ENCODE results near the gene TNP2.
"Not testable (repeated sequence)": the region's sequence is repeated elsewhere in the genome, so short reads cannot be mapped to it uniquely, and the experiment has no call there.

The TNP2 gene

DNA sequence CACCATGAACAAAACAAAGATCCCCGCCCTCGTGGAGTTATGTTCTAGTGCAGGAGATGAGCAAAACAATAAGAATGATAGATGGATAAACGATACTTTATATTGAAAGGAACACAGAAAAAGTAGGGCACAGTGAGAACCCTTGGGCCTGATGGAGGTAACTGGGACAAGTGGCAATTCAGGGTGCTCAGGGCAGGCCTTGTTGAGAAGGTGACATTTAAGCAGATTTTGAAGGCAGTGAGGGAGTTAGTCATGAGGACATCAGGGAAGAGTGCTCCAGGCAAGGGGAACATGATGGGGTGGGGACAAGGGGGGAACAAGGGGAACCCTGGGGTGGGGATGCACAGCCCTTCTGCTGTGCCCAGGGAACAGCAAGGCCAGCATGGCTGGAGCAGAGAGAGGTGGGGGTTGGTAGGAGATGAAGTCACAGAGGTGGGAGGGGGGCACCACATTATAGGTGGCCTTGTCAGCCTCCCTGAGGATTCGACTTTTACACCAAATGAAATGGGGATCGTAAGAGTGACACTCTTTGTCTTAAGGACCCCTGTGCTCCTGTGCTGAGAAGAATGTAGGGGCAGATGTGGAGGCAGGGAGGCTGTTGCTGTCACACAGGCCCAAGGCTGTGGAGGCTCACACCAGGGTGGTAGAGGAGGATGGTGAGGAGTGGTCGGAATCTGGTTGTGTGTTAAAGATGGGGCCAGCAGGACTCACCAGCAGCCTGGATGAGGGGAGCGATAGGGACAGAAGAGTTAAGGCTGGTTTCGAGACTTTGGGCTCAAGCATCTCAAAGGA lies 21.2 kb upstream of the TNP2 start:
- no peak for DNase-seq (ENCODE audit: extremely low spot score)
- CTCF ChIA-PET, result no interaction called here
- POLR2A ChIA-PET, result interaction anchor here (1.0 kb wide), 1 partner anchor 34 kb away, joined by 3 read pairs; the partner anchor contains the start of gene SOCS1
- TF ChIP-seq L3MBTL2 (conservative IDR thresholded peaks at IDR 0.05) (no peak), FOXA1 (IDR thresholded peaks at IDR 0.05) (no peak), TARDBP (IDR thresholded peaks at IDR 0.05) (no peak), SUZ12 (IDR thresholded peaks at IDR 0.05) (no peak), HDGF (IDR thresholded peaks at IDR 0.05; ENCODE audit: borderline replicate concordance) (no peak), ARNT (IDR thresholded peaks at IDR 0.05) (no peak), ELF4 (IDR thresholded peaks at IDR 0.05) (no peak), ZNF384 (IDR thresholded peaks at IDR 0.05) (no peak), BHLHE40 (IDR thresholded peaks at IDR 0.05; ENCODE audit: borderline replicate concordance) (no peak), LEF1 (IDR thresholded peaks at IDR 0.05; ENCODE audit: borderline replicate concordance) (no peak), FOXK2 (IDR thresholded peaks at IDR 0.05) (no peak), NFRKB (IDR thresholded peaks at IDR 0.05) (no peak), CTBP1 (IDR thresholded peaks at IDR 0.05; ENCODE audit: borderline replicate concordance) (no peak)
- TF ChIP-seq, protein P1, sequence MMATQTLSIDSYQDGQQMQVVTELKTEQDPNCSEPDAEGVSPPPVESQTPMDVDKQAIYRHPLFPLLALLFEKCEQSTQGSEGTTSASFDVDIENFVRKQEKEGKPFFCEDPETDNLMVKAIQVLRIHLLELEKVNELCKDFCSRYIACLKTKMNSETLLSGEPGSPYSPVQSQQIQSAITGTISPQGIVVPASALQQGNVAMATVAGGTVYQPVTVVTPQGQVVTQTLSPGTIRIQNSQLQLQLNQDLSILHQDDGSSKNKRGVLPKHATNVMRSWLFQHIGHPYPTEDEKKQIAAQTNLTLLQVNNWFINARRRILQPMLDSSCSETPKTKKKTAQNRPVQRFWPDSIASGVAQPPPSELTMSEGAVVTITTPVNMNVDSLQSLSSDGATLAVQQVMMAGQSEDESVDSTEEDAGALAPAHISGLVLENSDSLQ (IDR thresholded peaks at IDR 0.05), result no peak

DNA sequence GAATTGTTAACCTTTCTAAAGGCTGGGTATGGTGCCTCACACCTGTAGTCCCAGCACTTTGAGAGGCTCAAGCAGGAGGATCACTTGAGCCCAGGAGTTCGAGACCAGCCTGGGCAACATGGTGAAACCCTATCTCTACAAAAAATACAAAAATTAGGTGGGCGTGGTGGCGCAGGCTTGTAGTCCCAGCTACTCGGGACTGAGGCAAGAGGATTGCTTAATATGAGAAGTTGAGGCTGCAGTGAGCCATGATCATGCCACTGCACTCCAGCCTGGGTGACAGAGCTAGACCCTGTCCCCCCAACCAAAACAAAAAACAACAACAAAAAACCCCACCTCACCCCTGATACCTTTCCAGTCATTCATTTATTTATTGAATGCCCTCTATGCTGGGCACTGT lies 20.6 kb upstream of the TNP2 start:
- POLR2A ChIA-PET; CTCF ChIA-PET; DNase-seq (ENCODE audit: extremely low spot score): not testable (repeated sequence)

DNA sequence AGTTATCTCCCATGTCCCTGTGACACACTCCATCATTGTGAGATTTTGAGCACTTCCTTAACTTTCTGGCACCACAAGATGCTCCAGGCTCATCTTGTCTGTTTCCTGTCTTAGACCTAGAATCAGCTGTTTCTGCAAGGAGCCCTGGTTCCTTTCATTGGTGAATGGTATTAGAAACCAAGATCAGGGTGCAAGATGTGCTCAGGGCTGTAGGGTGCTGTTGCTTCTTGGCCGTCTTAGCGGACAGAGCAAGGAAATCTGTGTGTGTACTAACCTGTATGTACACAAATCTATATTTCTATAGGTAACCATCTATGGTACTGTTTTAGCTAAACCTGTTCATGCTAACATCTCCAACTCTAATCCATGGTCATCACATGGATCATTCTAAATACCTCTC lies 20.1 kb upstream of the TNP2 start:
- DNase-seq (ENCODE audit: extremely low spot score), result no peak
- ChIA-PET POLR2A (no interaction called here), CTCF (no interaction called here)
- no peak for TF ChIP-seq FOXK2 (IDR thresholded peaks at IDR 0.05)
- TF ChIP-seq, protein P1 (IDR thresholded peaks at IDR 0.05), result no peak
- TF ChIP-seq LEF1 (IDR thresholded peaks at IDR 0.05; ENCODE audit: borderline replicate concordance), result no peak
- no peak for TF ChIP-seq SP1 (IDR thresholded peaks at IDR 0.05)
- no peak for TF ChIP-seq NFRKB (IDR thresholded peaks at IDR 0.05)
- TF ChIP-seq ZNF384 (IDR thresholded peaks at IDR 0.05), result no peak
- TF ChIP-seq ARNT (IDR thresholded peaks at IDR 0.05), result no peak
- no peak for TF ChIP-seq SUZ12 (IDR thresholded peaks at IDR 0.05)
- no peak for TF ChIP-seq CTBP1 (IDR thresholded peaks at IDR 0.05; ENCODE audit: borderline replicate concordance)
- no peak for TF ChIP-seq TARDBP (IDR thresholded peaks at IDR 0.05)
- TF ChIP-seq FOXM1 (IDR thresholded peaks at IDR 0.05; ENCODE audit: borderline replicate concordance), result no peak
- TF ChIP-seq FOXA1 (IDR thresholded peaks at IDR 0.05), result no peak
- TF ChIP-seq L3MBTL2 (conservative IDR thresholded peaks at IDR 0.05), result no peak
- no peak for TF ChIP-seq BHLHE40 (IDR thresholded peaks at IDR 0.05; ENCODE audit: borderline replicate concordance)
- no peak for TF ChIP-seq HDGF (IDR thresholded peaks at IDR 0.05; ENCODE audit: borderline replicate concordance)
- no peak for TF ChIP-seq ELF4 (IDR thresholded peaks at IDR 0.05)

DNA sequence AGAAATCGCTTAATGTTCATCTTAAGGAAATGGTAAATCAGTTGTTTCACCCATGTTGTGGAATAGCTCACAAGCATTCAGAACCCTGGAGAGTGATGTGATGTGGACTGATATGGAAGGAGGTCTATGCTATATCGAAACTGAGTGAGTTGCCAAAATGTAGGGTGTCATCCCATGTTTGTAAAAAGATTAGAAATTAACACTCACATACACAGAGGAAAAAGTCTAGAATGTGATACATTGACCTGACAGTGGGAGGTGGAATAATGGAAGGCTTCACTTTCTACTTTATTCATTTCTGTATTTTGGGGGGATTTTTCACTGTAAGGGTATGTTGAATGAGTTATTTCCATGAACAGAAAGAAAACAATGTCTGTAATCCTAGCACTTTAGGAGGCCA lies 16.7 kb upstream of the TNP2 start:
- ChIA-PET CTCF (no interaction called here), POLR2A (no interaction called here)
- no peak for TF ChIP-seq BHLHE40 (IDR thresholded peaks at IDR 0.05; ENCODE audit: borderline replicate concordance)
- no peak for TF ChIP-seq ZNF384 (IDR thresholded peaks at IDR 0.05)
- TF ChIP-seq TARDBP (IDR thresholded peaks at IDR 0.05), result no peak
- no peak for TF ChIP-seq SUZ12 (IDR thresholded peaks at IDR 0.05)
- no peak for TF ChIP-seq LEF1 (IDR thresholded peaks at IDR 0.05; ENCODE audit: borderline replicate concordance)
- TF ChIP-seq L3MBTL2 (conservative IDR thresholded peaks at IDR 0.05), result no peak
- TF ChIP-seq CTBP1 (IDR thresholded peaks at IDR 0.05; ENCODE audit: borderline replicate concordance), result no peak
- no peak for TF ChIP-seq ARNT (IDR thresholded peaks at IDR 0.05)
- TF ChIP-seq SP1 (IDR thresholded peaks at IDR 0.05), result no peak
- no peak for TF ChIP-seq HDGF (IDR thresholded peaks at IDR 0.05; ENCODE audit: borderline replicate concordance)
- no peak for TF ChIP-seq NFRKB (IDR thresholded peaks at IDR 0.05)
- TF ChIP-seq, protein P1 (IDR thresholded peaks at IDR 0.05), result no peak
- TF ChIP-seq FOXM1 (IDR thresholded peaks at IDR 0.05; ENCODE audit: borderline replicate concordance), result no peak
- no peak for TF ChIP-seq FOXA1 (IDR thresholded peaks at IDR 0.05)
- no peak for TF ChIP-seq FOXK2 (IDR thresholded peaks at IDR 0.05)
- TF ChIP-seq ELF4 (IDR thresholded peaks at IDR 0.05), result no peak
- DNase-seq (ENCODE audit: extremely low spot score), result no peak

DNA sequence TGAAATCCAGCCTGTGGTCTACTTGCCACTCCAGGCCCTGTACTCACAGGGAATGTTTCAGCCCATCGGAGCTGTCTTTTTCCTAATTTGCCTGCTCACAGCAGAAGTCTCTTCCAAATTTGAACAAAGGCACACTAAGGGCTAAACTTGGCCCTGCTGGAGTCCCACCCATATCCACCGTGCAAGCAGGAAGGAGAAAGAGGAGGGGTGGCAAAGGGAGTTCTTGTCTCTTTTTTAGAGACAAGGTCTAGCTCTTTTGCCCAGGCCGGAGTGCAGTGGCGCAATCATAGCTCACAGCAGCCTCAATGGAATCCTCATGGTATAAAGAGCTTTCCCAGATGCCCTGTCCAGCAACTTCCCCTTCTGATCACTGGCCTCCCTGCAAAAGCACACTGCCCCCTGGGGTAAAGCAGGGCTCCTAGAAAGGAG lies 14.7 kb upstream of the TNP2 start:
- no peak for DNase-seq (ENCODE audit: extremely low spot score)
- CTCF ChIA-PET, result interaction anchor here (0.6 to 1.3 kb wide), 3 partner anchors 10 to 51 kb away, joined by 3 to 6 read pairs (median 5); partner anchors contain the start of genes PRM3 and SOCS1
- POLR2A ChIA-PET, result interaction anchor here (1.6 kb wide), 1 partner anchor 28 kb away, joined by 4 read pairs; the partner anchor contains the start of gene SOCS1
- TF ChIP-seq HDGF (IDR thresholded peaks at IDR 0.05; ENCODE audit: borderline replicate concordance) (no peak), NFRKB (IDR thresholded peaks at IDR 0.05) (no peak), SP1 (IDR thresholded peaks at IDR 0.05) (no peak), SUZ12 (IDR thresholded peaks at IDR 0.05) (no peak), CTBP1 (IDR thresholded peaks at IDR 0.05; ENCODE audit: borderline replicate concordance) (no peak), LEF1 (IDR thresholded peaks at IDR 0.05; ENCODE audit: borderline replicate concordance) (no peak), BHLHE40 (IDR thresholded peaks at IDR 0.05; ENCODE audit: borderline replicate concordance) (no peak), TARDBP (IDR thresholded peaks at IDR 0.05) (no peak)

Data from HEK293T (cell line).